K562 (cell line): Measurements from ENCODE around the gene ERC2. TPM values are rescaled to one million over a fixed set of nuclear protein-coding genes. Genes with fewer than 3 reads are reported as not detected.

Experiments
- ZNF324 ChIP-seq: fragments of 250-450 bp; sonication (Bioruptor Pico); IDR thresholded peaks from 2 replicates; pipeline ENCODE4 v1.4.0; 2020; ENCODE audit warnings: mild to moderate bottlenecking
- polyA plus RNA-seq, 8 experiments: library from polyadenylated mRNA; depleted of rRNA in 4 of 8; stranded (reverse) in 5 of 8; unstranded in 3 of 8; fragments of >200 nt; fragmentation: Nextera tagmentation in 2 of 8; fragmentation: Illumina TruSeq in 1 of 8; extraction: Ambion mirVana in 2 of 8; extraction: Trizol in 1 of 8; gene quantifications; 2 replicates each; pipeline versions ENCODE4 v1.2.1 to v1.2.3, GENCODE V29; 2011 to 2014; ENCODE audit warnings: inconsistent platforms in 1 of 8, missing spikeins in 1 of 8
- total RNA-seq, 7 experiments: library from RNA; depleted of rRNA in 6 of 7; stranded (reverse); fragments of >200 nt in 6 of 7; fragmentation: Illumina TruSeq in 2 of 7; extraction: Trizol in 2 of 7; gene quantifications; 2 replicates each; pipeline versions ENCODE4 v1.2.1 to v1.2.3, GENCODE V29; 2011 to 2021; ENCODE audit warnings: low replicate concordance in 1 of 7
- TF ChIP-seq, protein P1 (sequence below): fragments of 200-600 bp; sonication (generic); IDR thresholded peaks from one replicate; pipeline ENCODE4 v1.6.1; 2012; ENCODE audit warnings: mild to moderate bottlenecking, low read depth, low read length, inconsistent platforms

ERC2 gene
- total and polyA plus RNA-seq, 9 of the 15 experiments (the other 6 are each of a cell fraction or from before 2014, with no cell fraction given), result 0.04 to 0.18 (median 0.07) TPM; not detected in 2

DNA sequence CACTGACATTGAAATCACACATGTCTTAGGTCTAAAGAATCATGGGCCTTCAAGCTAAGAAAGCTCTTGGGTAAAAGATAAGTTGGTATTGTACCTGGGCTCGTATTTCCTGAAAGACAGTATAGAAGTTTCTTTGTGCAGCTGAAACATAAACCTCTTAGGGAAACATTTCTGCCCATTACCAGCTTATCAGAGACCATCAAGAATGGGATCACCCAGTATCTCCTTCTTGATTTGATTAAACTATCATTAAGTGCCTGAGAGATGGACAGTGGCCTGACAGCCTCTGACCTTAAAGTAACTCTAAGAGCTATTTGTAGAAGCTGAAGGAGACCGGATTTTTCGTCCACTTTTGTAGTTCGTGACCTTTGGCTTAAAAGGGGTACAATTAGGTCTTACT, 265.3 kb downstream of the ERC2 start (continued):
- TF ChIP-seq, protein P1, sequence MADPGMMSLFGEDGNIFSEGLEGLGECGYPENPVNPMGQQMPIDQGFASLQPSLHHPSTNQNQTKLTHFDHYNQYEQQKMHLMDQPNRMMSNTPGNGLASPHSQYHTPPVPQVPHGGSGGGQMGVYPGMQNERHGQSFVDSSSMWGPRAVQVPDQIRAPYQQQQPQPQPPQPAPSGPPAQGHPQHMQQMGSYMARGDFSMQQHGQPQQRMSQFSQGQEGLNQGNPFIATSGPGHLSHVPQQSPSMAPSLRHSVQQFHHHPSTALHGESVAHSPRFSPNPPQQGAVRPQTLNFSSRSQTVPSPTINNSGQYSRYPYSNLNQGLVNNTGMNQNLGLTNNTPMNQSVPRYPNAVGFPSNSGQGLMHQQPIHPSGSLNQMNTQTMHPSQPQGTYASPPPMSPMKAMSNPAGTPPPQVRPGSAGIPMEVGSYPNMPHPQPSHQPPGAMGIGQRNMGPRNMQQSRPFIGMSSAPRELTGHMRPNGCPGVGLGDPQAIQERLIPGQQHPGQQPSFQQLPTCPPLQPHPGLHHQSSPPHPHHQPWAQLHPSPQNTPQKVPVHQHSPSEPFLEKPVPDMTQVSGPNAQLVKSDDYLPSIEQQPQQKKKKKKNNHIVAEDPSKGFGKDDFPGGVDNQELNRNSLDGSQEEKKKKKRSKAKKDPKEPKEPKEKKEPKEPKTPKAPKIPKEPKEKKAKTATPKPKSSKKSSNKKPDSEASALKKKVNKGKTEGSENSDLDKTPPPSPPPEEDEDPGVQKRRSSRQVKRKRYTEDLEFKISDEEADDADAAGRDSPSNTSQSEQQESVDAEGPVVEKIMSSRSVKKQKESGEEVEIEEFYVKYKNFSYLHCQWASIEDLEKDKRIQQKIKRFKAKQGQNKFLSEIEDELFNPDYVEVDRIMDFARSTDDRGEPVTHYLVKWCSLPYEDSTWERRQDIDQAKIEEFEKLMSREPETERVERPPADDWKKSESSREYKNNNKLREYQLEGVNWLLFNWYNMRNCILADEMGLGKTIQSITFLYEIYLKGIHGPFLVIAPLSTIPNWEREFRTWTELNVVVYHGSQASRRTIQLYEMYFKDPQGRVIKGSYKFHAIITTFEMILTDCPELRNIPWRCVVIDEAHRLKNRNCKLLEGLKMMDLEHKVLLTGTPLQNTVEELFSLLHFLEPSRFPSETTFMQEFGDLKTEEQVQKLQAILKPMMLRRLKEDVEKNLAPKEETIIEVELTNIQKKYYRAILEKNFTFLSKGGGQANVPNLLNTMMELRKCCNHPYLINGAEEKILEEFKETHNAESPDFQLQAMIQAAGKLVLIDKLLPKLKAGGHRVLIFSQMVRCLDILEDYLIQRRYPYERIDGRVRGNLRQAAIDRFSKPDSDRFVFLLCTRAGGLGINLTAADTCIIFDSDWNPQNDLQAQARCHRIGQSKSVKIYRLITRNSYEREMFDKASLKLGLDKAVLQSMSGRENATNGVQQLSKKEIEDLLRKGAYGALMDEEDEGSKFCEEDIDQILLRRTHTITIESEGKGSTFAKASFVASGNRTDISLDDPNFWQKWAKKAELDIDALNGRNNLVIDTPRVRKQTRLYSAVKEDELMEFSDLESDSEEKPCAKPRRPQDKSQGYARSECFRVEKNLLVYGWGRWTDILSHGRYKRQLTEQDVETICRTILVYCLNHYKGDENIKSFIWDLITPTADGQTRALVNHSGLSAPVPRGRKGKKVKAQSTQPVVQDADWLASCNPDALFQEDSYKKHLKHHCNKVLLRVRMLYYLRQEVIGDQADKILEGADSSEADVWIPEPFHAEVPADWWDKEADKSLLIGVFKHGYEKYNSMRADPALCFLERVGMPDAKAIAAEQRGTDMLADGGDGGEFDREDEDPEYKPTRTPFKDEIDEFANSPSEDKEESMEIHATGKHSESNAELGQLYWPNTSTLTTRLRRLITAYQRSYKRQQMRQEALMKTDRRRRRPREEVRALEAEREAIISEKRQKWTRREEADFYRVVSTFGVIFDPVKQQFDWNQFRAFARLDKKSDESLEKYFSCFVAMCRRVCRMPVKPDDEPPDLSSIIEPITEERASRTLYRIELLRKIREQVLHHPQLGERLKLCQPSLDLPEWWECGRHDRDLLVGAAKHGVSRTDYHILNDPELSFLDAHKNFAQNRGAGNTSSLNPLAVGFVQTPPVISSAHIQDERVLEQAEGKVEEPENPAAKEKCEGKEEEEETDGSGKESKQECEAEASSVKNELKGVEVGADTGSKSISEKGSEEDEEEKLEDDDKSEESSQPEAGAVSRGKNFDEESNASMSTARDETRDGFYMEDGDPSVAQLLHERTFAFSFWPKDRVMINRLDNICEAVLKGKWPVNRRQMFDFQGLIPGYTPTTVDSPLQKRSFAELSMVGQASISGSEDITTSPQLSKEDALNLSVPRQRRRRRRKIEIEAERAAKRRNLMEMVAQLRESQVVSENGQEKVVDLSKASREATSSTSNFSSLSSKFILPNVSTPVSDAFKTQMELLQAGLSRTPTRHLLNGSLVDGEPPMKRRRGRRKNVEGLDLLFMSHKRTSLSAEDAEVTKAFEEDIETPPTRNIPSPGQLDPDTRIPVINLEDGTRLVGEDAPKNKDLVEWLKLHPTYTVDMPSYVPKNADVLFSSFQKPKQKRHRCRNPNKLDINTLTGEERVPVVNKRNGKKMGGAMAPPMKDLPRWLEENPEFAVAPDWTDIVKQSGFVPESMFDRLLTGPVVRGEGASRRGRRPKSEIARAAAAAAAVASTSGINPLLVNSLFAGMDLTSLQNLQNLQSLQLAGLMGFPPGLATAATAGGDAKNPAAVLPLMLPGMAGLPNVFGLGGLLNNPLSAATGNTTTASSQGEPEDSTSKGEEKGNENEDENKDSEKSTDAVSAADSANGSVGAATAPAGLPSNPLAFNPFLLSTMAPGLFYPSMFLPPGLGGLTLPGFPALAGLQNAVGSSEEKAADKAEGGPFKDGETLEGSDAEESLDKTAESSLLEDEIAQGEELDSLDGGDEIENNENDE, result no peak
- TF ChIP-seq ZNF324 (CRISPR knock-in tag), result no peak
